OCI-LY1 (cell line): ENCODE measurements around the gene TAF4.
"Not testable (repeated sequence)": the region's sequence is repeated elsewhere in the genome, so short reads cannot be mapped to it uniquely, and the experiment has no call there.

Source experiments
- CTCF ChIP-seq: fragments of 200-600 bp; sonication (generic), shearing (Covaris generic); IDR thresholded peaks from 2 replicates; pipeline ENCODE4 v1.5.1; 2017; ENCODE audit warnings: mild to moderate bottlenecking, antibody characterized with exemption, low read length, moderate library complexity, mixed read lengths
- EZH2 ChIP-seq: fragments of 200-600 bp; sonication (generic), shearing (Covaris generic); IDR thresholded peaks from 2 replicates; pipeline ENCODE4 v1.8.0; 2017; ENCODE audit warnings: borderline replicate concordance, mixed run types, mild to moderate bottlenecking, antibody characterized with exemption, low read length, moderate library complexity, mixed read lengths

- TF ChIP-seq CTCF, EZH2: not testable (repeated sequence)
These were observed 120.2 kb downstream of the TAF4 start for GRCh38 chr20:61945495-61945894.
